Measurements from ENCODE around the gene PPP1R2.

PPP1R2 gene

DNA sequence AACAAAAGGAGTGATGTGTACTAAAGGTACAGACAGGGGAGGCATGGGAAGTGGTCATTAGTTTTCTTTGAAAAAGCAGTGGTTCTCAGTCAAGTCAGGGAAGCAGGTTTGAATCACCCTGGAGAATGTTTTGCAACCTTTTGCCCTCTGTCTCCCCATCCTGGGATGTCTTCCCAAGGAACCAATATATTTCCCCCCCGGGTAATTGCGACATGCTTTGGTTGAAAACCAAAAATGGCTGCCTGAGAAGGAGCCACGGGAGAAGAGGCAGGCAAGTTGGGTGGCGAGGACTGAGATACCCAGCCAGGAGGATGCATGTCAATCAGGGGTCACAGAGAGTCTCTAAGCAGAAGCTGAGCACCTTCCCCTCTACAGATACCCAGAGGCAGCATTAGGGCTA, 20.2 kb upstream of the PPP1R2 start:
- no peak for DNase-seq

DNA sequence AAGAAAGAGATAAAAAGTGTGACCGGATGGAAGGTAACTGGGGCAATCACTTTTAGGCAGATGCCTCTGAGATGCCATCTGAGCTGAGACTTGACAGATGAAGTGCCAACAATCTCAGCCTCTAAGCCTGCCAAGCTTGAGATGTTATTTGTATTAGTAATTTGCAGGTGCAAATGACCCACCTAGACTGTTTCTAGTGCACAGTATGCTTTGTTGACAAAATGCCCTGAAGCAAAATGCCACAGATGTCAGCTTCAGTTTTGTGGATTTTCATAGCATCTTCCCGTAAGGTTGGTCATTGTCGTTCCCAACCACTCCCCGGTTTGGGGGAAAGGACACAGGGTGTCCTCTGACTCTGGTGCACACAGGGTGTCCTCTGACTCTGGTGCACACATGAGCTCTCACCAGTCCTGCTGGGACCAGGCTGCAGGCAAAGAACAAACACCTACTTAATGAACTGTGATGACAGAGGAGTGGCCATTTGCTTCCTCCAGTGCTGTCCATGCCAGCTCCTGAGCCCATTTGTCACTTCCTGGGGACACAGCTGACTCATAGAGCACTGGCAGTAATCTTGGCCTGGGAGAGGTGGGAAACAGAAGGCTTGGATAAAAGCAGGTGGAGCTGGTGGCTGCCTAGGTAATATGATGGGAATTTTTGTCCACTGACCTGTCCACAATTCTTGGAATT, 16.7 kb upstream of the PPP1R2 start:
- no peak for DNase-seq

DNA sequence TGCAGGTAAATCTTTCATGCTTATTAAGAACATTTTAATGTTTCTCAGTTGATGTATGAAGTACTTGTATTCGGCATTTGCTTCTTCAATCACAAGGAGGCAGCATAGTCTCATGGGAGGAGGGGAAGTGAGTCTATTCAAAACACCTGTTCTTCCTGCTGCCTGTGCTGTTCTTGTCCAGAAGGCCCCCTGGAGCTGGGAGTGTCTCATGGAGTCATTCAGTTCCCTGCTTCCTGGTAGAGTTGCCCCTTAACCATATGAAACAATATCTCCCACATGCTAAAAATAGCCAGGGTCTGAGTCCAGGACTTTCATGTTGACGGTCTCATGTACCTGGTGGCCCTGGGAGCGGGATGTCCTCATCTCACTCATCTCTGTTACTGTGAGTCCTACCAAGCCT, 15.5 kb upstream of the PPP1R2 start:
- DNase-seq: peak; percentile 93

DNA sequence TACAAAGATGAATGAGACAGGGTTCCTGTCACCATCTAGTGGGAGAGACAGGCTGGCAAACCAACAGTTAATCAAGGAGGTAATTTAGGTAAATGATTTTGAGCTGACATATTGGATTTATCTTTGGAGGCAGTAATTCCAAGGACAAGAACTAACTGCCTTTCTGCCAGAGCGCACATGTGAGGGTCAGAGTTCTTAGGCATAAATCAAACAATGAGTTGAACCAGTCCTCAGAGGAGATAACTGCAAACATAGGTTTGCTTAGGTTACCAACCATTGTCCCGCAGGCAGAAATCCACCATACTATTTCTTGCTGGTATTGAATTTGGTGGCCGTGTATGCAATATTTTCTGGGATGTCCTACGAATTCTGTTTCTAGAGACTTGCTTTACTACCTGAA, 14.2 kb upstream of the PPP1R2 start:
- DNase-seq: no peak

DNA sequence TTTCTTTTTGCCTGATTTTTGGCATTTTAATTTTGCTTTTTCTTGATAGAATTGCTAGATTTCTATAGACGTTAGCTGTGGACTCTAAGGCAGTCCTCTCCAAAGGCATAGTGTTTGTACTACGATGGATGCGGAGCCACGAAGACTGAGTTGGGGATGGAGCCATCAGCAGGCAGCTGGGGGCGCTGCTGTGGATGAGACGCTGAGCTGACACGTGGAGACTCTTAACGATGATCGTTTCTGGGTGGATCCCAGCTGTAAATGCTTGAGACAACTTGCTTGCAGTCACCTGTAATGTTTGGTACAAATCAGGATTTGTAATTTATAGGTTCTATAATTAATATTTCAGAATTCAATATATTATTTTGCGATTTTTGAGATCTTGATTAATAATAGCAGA, 13.3 kb upstream of the PPP1R2 start:
- DNase-seq: no peak

GRCh38 chr3:195555110-195555509, 12.0 kb upstream of the PPP1R2 start:
- no peak for DNase-seq

GRCh38 chr3:195554458-195554857, 11.3 kb upstream of the PPP1R2 start:
- no peak for DNase-seq

GRCh38 chr3:195553268-195553667, 10.1 kb upstream of the PPP1R2 start:
- no peak for DNase-seq

GRCh38 chr3:195551381-195551978, 8.4 kb upstream of the PPP1R2 start:
- no peak for DNase-seq

DNA sequence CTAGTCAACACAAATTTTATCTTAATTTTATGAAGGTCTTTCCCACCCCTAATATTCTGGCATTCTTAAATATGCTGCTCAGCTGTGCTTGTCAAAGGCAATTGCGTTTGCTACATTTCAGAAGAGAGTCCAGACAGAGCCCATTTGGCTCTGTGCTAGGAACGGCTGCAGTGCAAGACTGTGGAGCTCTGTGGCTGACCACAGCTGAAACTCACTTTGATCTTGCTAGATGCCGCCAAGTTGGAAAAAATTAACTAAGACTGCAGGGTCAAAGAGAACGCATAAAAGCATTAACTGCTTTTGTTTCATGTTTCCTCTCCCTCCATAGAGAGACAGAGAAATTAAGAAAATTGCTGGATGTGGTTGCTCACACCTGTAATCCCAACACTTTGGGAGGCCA, 7.6 kb upstream of the PPP1R2 start:
- DNase-seq: no peak

- no peak for DNase-seq
Observed at GRCh38 chr3:195549931-195550519, 6.9 kb upstream of the PPP1R2 start.

DNA sequence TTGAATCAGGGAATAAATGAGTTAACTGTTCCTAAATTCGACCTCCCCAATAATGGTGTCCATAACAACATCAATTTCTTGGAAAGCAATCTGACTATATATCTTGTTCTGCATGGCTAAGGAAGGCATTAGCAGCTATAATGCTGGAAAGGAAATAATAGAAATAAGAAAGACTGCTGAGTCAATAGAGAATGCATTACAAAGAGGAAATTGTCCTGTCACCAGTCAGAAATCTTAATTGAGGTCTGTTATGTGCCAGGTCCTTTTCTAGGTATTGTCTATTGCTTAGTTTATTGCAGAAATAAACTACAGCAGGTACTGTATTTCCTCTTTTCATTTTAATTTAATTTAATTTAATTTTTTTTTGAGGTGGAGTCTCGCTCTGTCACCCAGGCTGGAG, 5.9 kb upstream of the PPP1R2 start:
- DNase-seq: no peak

GRCh38 chr3:195548501-195548900, 5.4 kb upstream of the PPP1R2 start:
- no peak for DNase-seq

DNA sequence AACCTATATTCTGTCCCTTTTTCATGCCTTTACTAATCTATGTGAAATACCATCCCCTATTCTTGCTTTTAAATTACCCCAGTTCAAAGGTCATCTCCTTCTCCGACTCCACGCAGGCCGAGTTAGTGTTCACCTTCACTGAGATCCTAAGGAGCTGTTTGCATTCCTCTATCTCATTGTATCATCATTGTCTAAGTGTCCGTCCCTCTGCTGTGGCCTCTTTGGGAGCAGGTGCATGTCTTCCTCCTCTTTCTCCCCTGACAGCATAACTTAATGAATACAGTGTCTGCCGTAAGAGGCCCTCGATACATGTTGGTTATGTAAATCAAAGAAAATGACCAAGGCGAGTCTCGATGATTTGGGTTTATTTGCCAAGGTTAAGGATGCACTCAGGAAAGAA, 4.9 kb upstream of the PPP1R2 start:
- no peak for DNase-seq

DNA sequence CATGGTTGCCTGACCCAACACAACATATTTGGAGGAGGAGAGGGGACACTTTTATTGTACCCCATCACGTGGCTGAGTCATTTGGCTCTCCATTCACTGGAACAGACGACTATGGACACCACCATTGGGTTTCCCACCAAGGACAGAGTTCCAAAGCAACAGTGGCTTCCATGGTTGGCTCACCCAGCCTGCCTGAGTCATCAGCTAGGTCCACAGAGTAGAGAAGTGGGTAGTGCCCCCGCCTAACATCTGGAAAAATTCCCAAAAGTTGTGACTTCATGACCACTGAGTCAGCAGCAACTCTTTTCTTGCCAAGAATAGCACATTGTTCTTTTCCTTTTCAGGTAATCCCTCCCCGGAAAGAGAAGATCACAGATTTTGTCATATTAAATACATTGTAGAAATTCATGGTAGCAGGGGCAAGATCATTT, 3.0 kb upstream of the PPP1R2 start:
- no peak for DNase-seq

GRCh38 chr3:195544634-195545033, 1.5 kb upstream of the PPP1R2 start:
- DNase-seq: no peak

DNA sequence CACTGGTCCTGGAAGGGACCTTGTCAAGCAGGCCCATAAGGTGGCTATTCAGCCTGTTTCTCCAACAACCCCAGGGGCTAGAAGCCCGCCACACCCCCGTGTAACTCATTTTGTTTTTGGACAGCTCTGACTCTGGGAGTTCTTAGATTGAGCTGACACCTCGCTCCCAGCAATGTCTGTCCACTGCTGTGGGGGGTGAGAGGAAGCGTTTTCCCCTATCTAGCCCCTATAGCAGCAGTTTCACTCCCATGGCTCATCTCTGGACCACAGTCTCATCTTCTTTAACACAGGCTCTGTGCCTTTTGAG, 1.1 kb upstream of the PPP1R2 start:
- no peak for DNase-seq

- DNase-seq: no peak
Observed at GRCh38 chr3:195543500-195544229, 540 bp upstream of the PPP1R2 start.

GRCh38 chr3:195542316-195542697, 818 bp downstream of the PPP1R2 start:
- no peak for DNase-seq

GRCh38 chr3:195540511-195540910, 2.6 kb downstream of the PPP1R2 start:
- DNase-seq: no peak

- DNase-seq: no peak
Observed at GRCh38 chr3:195540027-195540426, 3.1 kb downstream of the PPP1R2 start.

- DNase-seq: no peak
Observed at GRCh38 chr3:195539479-195539878, 3.6 kb downstream of the PPP1R2 start.

GRCh38 chr3:195537995-195538394, 5.1 kb downstream of the PPP1R2 start:
- DNase-seq: no peak

DNA sequence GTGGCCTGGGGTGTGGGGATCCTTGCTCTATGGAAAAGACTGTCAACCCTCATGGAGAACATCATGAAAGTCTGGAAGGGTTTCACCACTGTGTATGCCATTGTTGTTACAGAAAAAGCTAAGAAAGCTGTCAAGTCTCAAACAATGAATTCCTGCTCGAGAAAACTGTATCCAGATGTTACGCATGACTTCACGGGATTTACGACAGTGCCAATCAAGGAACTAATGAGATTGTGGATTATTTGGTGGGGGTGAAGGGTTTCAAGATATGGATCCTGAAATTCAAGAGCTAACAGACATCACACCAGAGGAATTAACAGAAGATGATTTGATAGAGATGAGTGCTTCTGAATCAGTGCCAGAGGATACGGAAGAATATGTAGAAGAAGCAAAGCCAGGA, 7.8 kb downstream of the PPP1R2 start:
- DNase-seq: no peak
